HepG2 (cell line): ENCODE results near the gene DCST2. TPM values are rescaled to one million over a fixed set of nuclear protein-coding genes. Genes with fewer than 3 reads are reported as not detected.

Experiments
- CCDC6 ChIP-seq: sonication (generic); formaldehyde crosslinking; IDR thresholded peaks from 2 replicates; pipeline ENCODE4 v1.8.1; 2022; ENCODE audit warnings: mild to moderate bottlenecking, missing genetic modification reagents, moderate library complexity
- CHD4 ChIP-seq: fragments of 200-600 bp; sonication (generic); IDR thresholded peaks from 2 replicates; pipeline ENCODE4 v1.7.0; 2017; ENCODE audit warnings: mild to moderate bottlenecking, low read length, borderline replicate concordance
- HCFC1 ChIP-seq: fragments of 150-350 bp; IDR thresholded peaks from 2 replicates; pipeline ENCODE4 v1.6.1; 2014; ENCODE audit warnings: low read depth, low read length
- HOXA5 ChIP-seq: sonication (generic); formaldehyde crosslinking; IDR thresholded peaks from 2 replicates; pipeline ENCODE4 v1.4.0; 2020; ENCODE audit warnings: missing genetic modification reagents
- JUND ChIP-seq: sonication (generic); formaldehyde crosslinking; IDR thresholded peaks from 2 replicates; pipeline ENCODE4 v1.8.0; 2022; ENCODE audit warnings: mild to moderate bottlenecking, missing genetic modification reagents
- NONO ChIP-seq, 2 experiments: fragments of 450-650 bp in 1 of 2; sonication (generic) in 1 of 2; formaldehyde crosslinking in 1 of 2; IDR thresholded peaks in 1 of 2; conservative IDR thresholded peaks in 1 of 2; 2 replicates each; pipeline versions ENCODE4 v1.6.1 to v1.8.0; 2017 to 2022; ENCODE audit warnings: mild to moderate bottlenecking in 1 of 2, missing genetic modification reagents in 1 of 2, moderate library complexity in 1 of 2
- POLR2G ChIP-seq: fragments of 200-400 bp; formaldehyde crosslinking; IDR thresholded peaks from 2 replicates; pipeline ENCODE4 v1.6.1; 2018; ENCODE audit warnings: mild to moderate bottlenecking, low read depth, low read length, moderate library complexity
- TAF1 ChIP-seq: sonication (generic); formaldehyde crosslinking; IDR thresholded peaks from 2 replicates; pipeline ENCODE4 v1.4.0; 2020; ENCODE audit warnings: missing genetic modification reagents
- ZNF264 ChIP-seq: sonication (generic); formaldehyde crosslinking; IDR thresholded peaks from 2 replicates; pipeline ENCODE4 v1.4.0; 2020; ENCODE audit warnings: missing genetic modification reagents
- ZNF605 ChIP-seq: sonication (generic); formaldehyde crosslinking; IDR thresholded peaks from 2 replicates; pipeline ENCODE4 v1.8.0; 2022; ENCODE audit warnings: mild to moderate bottlenecking, missing genetic modification reagents
- ZNF781 ChIP-seq: sonication (generic); formaldehyde crosslinking; IDR thresholded peaks from 2 replicates; pipeline ENCODE4 v1.5.1; 2020; ENCODE audit warnings: borderline replicate concordance, mild to moderate bottlenecking, missing genetic modification reagents; ENCODE audit errors: not compliant biosample characterization
- polyA plus RNA-seq, 8 experiments: library from polyadenylated mRNA; depleted of rRNA in 3 of 8; stranded (reverse) in 7 of 8; unstranded in 1 of 8; fragments of >200 nt; fragmentation: Illumina TruSeq in 4 of 8; extraction: Trizol in 4 of 8; gene quantifications; 2 replicates each; pipeline versions ENCODE4 v1.2.1 to v1.2.3, GENCODE V29; 2011 to 2016; ENCODE audit warnings: low read depth in 4 of 8, missing spikeins in 1 of 8, mixed read lengths in 1 of 8; ENCODE audit not compliant: insufficient read depth in 1 of 8
- total RNA-seq, 5 experiments: library from RNA; depleted of rRNA; stranded (reverse); fragments of >200 nt; fragmentation: Illumina TruSeq; extraction: Trizol; gene quantifications; 2 replicates each; pipeline ENCODE4 v1.2.3, GENCODE V29; 2016; ENCODE audit warnings: low read depth in 1 of 5
- TF ChIP-seq, protein P1 (sequence below): sonication (generic); formaldehyde crosslinking; IDR thresholded peaks from 2 replicates; pipeline ENCODE4 v1.4.0; 2020; ENCODE audit warnings: missing genetic modification reagents, mild to moderate bottlenecking, borderline replicate concordance
- TF ChIP-seq, protein P2 (sequence below): sonication (generic); formaldehyde crosslinking; IDR thresholded peaks from 2 replicates; pipeline ENCODE4 v1.4.0; 2020; ENCODE audit warnings: missing genetic modification reagents
- TF ChIP-seq, protein P3 (sequence below): sonication (generic); formaldehyde crosslinking; IDR thresholded peaks from 2 replicates; pipeline ENCODE4 v1.9.0; 2022; ENCODE audit warnings: low read depth, missing genetic modification reagents
- TF ChIP-seq, protein P4 (sequence below): sonication (generic); formaldehyde crosslinking; IDR thresholded peaks from 2 replicates; pipeline ENCODE4 v1.9.0; 2021; ENCODE audit warnings: missing genetic modification reagents, mild to moderate bottlenecking, borderline replicate concordance
- TF ChIP-seq, protein P5 (sequence below): IDR thresholded peaks from 2 replicates; pipeline ENCODE4 v1.6.1; 2012; ENCODE audit warnings: inconsistent platforms

The DCST2 gene
- total and polyA plus RNA-seq, 2 of the 13 experiments (the other 11 are each of a cell fraction or from before 2014, with no cell fraction given): 0.74 TPM; not detected in 1

DNA sequence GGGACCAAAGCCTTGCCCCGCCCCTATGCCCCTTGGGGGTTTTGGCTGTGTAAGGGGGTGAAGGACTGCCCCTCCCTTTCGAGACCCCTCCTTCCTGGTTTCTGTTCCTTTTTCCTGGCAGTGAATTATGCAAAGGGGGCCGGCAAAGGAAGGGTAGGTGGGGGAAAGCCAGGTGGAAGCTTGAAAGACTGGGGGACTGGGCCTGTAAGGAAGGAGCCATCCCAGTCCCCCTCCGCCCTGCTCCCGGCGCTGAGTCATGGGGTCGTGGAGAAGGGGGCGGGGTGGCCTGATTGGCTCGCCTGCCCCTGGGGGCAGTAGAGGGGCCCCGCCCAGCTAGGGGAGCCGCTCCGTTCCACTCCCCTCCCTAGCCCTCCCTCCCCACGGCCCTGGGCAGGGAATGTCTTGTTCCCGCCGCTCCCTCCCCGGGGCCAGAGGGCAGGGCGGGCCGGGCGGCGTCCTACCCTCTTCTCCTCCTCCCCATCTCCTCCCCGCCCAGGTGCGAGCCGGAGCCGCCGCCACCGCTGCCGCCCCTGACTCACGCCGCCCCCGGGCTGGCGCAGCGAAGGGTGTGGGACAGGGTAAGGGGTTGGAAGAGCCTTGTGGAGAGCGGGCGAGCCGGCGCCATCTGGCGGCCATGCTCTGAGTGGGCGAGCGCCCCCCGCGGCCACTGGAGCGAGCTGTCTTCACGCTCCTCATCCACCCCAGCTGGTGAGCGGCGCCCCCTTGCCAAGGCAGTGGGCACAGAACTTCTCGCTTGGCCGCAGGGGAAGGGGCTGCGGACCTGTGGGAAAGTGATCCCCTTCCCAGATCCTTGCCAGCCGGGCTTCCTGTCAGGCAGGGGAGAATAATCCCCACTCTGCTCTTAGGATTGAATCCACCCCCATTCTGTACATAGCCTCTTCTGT lies 16.3 kb downstream of the DCST2 start (continued):
- TF ChIP-seq, protein P1, sequence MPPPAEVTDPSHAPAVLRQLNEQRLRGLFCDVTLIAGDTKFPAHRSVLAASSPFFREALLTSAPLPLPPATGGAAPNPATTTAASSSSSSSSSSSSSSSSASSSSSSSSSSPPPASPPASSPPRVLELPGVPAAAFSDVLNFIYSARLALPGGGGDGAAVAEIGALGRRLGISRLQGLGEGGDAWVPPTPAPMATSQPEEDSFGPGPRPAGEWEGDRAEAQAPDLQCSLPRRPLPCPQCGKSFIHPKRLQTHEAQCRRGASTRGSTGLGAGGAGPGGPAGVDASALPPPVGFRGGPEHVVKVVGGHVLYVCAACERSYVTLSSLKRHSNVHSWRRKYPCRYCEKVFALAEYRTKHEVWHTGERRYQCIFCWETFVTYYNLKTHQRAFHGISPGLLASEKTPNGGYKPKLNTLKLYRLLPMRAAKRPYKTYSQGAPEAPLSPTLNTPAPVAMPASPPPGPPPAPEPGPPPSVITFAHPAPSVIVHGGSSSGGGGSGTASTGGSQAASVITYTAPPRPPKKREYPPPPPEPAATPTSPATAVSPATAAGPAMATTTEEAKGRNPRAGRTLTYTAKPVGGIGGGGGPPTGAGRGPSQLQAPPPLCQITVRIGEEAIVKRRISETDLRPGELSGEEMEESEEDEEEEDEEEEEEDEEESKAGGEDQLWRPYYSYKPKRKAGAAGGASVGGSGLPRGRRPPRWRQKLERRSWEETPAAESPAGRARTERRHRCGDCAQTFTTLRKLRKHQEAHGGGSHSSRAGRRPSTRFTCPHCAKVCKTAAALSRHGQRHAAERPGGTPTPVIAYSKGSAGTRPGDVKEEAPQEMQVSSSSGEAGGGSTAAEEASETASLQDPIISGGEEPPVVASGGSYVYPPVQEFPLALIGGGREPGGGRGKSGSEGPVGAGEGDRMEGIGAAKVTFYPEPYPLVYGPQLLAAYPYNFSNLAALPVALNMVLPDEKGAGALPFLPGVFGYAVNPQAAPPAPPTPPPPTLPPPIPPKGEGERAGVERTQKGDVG (CRISPR knock-in tag): peak; percentile 51; the same call in 1 of the 2 replicates
- TF ChIP-seq CHD4: no peak
- TF ChIP-seq POLR2G: peak; percentile 58
- TF ChIP-seq ZNF781 (CRISPR knock-in tag): peak; percentile 69
- peak; percentile 94 for TF ChIP-seq CCDC6
- TF ChIP-seq, protein P2, sequence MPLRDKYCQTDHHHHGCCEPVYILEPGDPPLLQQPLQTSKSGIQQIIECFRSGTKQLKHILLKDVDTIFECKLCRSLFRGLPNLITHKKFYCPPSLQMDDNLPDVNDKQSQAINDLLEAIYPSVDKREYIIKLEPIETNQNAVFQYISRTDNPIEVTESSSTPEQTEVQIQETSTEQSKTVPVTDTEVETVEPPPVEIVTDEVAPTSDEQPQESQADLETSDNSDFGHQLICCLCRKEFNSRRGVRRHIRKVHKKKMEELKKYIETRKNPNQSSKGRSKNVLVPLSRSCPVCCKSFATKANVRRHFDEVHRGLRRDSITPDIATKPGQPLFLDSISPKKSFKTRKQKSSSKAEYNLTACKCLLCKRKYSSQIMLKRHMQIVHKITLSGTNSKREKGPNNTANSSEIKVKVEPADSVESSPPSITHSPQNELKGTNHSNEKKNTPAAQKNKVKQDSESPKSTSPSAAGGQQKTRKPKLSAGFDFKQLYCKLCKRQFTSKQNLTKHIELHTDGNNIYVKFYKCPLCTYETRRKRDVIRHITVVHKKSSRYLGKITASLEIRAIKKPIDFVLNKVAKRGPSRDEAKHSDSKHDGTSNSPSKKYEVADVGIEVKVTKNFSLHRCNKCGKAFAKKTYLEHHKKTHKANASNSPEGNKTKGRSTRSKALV (CRISPR knock-in tag): 0 out of 2 replicates have a peak, but pooled peaks have one; percentile 31
- TF ChIP-seq, protein P3, sequence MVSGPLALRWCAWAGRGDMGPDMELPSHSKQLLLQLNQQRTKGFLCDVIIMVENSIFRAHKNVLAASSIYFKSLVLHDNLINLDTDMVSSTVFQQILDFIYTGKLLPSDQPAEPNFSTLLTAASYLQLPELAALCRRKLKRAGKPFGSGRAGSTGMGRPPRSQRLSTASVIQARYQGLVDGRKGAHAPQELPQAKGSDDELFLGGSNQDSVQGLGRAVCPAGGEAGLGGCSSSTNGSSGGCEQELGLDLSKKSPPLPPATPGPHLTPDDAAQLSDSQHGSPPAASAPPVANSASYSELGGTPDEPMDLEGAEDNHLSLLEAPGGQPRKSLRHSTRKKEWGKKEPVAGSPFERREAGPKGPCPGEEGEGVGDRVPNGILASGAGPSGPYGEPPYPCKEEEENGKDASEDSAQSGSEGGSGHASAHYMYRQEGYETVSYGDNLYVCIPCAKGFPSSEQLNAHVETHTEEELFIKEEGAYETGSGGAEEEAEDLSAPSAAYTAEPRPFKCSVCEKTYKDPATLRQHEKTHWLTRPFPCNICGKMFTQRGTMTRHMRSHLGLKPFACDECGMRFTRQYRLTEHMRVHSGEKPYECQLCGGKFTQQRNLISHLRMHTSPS (CRISPR knock-in tag): peak; percentile 97
- TF ChIP-seq NONO (IDR thresholded peaks at IDR 0.05): no peak
- peak; percentile 97 for TF ChIP-seq NONO (CRISPR knock-in tag; conservative IDR thresholded peaks at IDR 0.05)
- TF ChIP-seq, protein P4, sequence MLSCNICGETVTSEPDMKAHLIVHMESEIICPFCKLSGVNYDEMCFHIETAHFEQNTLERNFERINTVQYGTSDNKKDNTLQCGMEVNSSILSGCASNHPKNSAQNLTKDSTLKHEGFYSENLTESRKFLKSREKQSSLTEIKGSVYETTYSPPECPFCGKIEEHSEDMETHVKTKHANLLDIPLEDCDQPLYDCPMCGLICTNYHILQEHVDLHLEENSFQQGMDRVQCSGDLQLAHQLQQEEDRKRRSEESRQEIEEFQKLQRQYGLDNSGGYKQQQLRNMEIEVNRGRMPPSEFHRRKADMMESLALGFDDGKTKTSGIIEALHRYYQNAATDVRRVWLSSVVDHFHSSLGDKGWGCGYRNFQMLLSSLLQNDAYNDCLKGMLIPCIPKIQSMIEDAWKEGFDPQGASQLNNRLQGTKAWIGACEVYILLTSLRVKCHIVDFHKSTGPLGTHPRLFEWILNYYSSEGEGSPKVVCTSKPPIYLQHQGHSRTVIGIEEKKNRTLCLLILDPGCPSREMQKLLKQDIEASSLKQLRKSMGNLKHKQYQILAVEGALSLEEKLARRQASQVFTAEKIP (CRISPR knock-in tag): no peak
- peak; percentile 46; the same call in 1 of the 2 replicates for TF ChIP-seq JUND (CRISPR knock-in tag)
- TF ChIP-seq ZNF264 (CRISPR knock-in tag): 0 out of 2 replicates have a peak, but pooled peaks have one; percentile 20
- TF ChIP-seq, protein P5, sequence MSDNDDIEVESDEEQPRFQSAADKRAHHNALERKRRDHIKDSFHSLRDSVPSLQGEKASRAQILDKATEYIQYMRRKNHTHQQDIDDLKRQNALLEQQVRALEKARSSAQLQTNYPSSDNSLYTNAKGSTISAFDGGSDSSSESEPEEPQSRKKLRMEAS: peak; percentile 79
- peak; percentile 79 for TF ChIP-seq ZNF605
- TF ChIP-seq TAF1 (CRISPR knock-in tag): peak; percentile 69; the same call in 1 of the 2 replicates
- TF ChIP-seq HCFC1: peak; percentile 8; the same call in 1 of the 2 replicates
- TF ChIP-seq HOXA5 (CRISPR knock-in tag): peak; percentile 90
